Parathyroid adenoma (tissue), 2 donors: Measurements from ENCODE around the gene LSP1.

ENCODE experiments used
- H2AFZ ChIP-seq: fragments of 300-600 bp; sonication (generic); one replicate; pipeline ENCODE4 v1.7.0; 2017; ENCODE audit warnings: antibody characterized with exemption, mild to moderate bottlenecking
- H3K27ac ChIP-seq: fragments of 300-600 bp; sonication (generic); one replicate; pipeline ENCODE4 v1.7.0; 2017
- H3K27me3 ChIP-seq: fragments of 300-600 bp; sonication (generic); one replicate; pipeline ENCODE4 v1.7.0; 2017; ENCODE audit warnings: low read length; ENCODE audit not compliant: control insufficient read depth, insufficient read depth
- H3K36me3 ChIP-seq: fragments of 300-600 bp; sonication (generic); one replicate; pipeline ENCODE4 v1.7.0; 2017; ENCODE audit warnings: low read length; ENCODE audit not compliant: control insufficient read depth, insufficient read depth
- H3K4me1 ChIP-seq: fragments of 300-600 bp; sonication (generic); one replicate; pipeline ENCODE4 v1.7.0; 2017; ENCODE audit warnings: control low read depth
- H3K4me2 ChIP-seq: fragments of 300-600 bp; sonication (generic); one replicate; pipeline ENCODE4 v1.7.0; 2017; ENCODE audit warnings: low read length
- H3K4me3 ChIP-seq: fragments of 300-600 bp; sonication (generic); one replicate; pipeline ENCODE4 v1.7.0; 2017; ENCODE audit warnings: low read depth, low read length
- H3K79me2 ChIP-seq: fragments of 300-600 bp; sonication (generic); one replicate; pipeline ENCODE4 v1.7.0; 2017; ENCODE audit warnings: control low read depth
- H3K9ac ChIP-seq: fragments of 300-600 bp; sonication (generic); one replicate; pipeline ENCODE4 v1.7.0; 2017; ENCODE audit warnings: mild to moderate bottlenecking
- H3K9me3 ChIP-seq: fragments of 300-600 bp; sonication (generic); one replicate; pipeline ENCODE4 v1.7.0; 2017; ENCODE audit warnings: low read length; ENCODE audit not compliant: control insufficient read depth
- TF ChIP-seq, protein P1 (sequence below): fragments of 300-600 bp; sonication (generic); IDR thresholded peaks from one replicate; pipeline ENCODE4 v1.7.0; 2017; ENCODE audit warnings: antibody characterized with exemption, mild to moderate bottlenecking
- donor health status: primary hyperparathyroidism.

Gene LSP1

GRCh38 chr11:1887451-1888346, 34.8 kb downstream of the LSP1 start:
- H3K9me3 ChIP-seq: no peaks in the 10 kb centered on the region
- H3K4me2 ChIP-seq: no peak overlapping the region
- H3K9ac ChIP-seq: no peak overlapping the region
- no peaks in the 10 kb centered on the region for H3K36me3 ChIP-seq
- no peaks in the 10 kb centered on the region for H3K79me2 ChIP-seq
- TF ChIP-seq, protein P1, sequence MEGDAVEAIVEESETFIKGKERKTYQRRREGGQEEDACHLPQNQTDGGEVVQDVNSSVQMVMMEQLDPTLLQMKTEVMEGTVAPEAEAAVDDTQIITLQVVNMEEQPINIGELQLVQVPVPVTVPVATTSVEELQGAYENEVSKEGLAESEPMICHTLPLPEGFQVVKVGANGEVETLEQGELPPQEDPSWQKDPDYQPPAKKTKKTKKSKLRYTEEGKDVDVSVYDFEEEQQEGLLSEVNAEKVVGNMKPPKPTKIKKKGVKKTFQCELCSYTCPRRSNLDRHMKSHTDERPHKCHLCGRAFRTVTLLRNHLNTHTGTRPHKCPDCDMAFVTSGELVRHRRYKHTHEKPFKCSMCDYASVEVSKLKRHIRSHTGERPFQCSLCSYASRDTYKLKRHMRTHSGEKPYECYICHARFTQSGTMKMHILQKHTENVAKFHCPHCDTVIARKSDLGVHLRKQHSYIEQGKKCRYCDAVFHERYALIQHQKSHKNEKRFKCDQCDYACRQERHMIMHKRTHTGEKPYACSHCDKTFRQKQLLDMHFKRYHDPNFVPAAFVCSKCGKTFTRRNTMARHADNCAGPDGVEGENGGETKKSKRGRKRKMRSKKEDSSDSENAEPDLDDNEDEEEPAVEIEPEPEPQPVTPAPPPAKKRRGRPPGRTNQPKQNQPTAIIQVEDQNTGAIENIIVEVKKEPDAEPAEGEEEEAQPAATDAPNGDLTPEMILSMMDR: no peak
- no peaks in the 10 kb centered on the region for H3K4me1 ChIP-seq
- no peak overlapping the region for H3K27ac ChIP-seq
- no peak overlapping the region for H3K4me3 ChIP-seq
- no peaks in the 10 kb centered on the region for H3K27me3 ChIP-seq
- no peak overlapping the region for H2AFZ ChIP-seq

DNA sequence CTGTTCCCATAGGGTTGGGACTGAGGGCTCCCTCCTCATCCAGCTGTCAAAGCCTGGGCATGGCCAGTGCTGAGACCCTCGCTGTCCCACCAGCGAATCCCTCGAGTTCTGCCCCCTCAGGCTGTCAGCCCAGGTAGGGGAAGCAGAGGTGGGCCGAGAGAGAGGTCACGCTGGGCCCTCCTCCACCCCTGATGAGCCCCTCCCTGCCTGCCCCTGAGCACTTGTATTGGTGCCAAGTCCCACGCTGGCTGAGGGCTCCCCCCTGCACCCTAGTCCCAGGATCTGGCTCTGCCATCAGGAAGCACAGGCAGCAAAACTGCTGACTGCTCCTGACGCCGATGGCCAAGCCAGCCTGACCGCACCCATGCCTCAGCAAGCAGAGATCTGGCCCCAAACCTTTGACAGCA, 35.5 kb downstream of the LSP1 start:
- no peak overlapping the region for H3K4me3 ChIP-seq
- no peaks in the 10 kb centered on the region for H3K79me2 ChIP-seq
- TF ChIP-seq, protein P1: no peak
- H2AFZ ChIP-seq: no peak overlapping the region
- no peaks in the 10 kb centered on the region for H3K4me1 ChIP-seq
- H3K9ac ChIP-seq: no peak overlapping the region
- H3K27me3 ChIP-seq: no peaks in the 10 kb centered on the region
- H3K9me3 ChIP-seq: no peaks in the 10 kb centered on the region
- no peak overlapping the region for H3K27ac ChIP-seq
- H3K36me3 ChIP-seq: no peaks in the 10 kb centered on the region
- H3K4me2 ChIP-seq: no peak overlapping the region

DNA sequence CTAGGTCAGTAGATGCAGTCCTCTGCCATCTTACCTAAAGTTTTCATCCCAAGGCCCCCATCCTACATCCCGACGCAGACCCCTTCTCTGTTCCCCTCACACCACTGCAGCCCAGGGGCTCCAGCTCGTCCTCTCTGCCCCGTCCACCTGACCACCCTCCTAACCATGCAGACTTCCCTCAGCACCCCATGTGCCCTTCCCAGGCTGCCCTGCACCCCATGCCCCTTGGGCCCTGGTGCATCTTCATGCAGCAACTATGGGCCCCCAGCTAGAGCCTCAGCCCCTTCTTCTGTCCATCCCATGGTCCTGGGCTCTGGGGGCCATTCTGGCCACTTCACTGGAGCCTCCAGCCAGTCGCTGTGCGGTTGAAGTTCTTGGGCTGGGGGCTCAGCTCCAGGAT, 35.9 kb downstream of the LSP1 start:
- no peaks in the 10 kb centered on the region for H3K4me1 ChIP-seq
- H3K4me3 ChIP-seq: no peak overlapping the region
- no peak overlapping the region for H2AFZ ChIP-seq
- H3K4me2 ChIP-seq: no peak overlapping the region
- H3K27me3 ChIP-seq: no peaks in the 10 kb centered on the region
- H3K9ac ChIP-seq: no peak overlapping the region
- no peak overlapping the region for H3K27ac ChIP-seq
- no peaks in the 10 kb centered on the region for H3K36me3 ChIP-seq
- no peaks in the 10 kb centered on the region for H3K9me3 ChIP-seq
- no peaks in the 10 kb centered on the region for H3K79me2 ChIP-seq
- TF ChIP-seq, protein P1: no peak

DNA sequence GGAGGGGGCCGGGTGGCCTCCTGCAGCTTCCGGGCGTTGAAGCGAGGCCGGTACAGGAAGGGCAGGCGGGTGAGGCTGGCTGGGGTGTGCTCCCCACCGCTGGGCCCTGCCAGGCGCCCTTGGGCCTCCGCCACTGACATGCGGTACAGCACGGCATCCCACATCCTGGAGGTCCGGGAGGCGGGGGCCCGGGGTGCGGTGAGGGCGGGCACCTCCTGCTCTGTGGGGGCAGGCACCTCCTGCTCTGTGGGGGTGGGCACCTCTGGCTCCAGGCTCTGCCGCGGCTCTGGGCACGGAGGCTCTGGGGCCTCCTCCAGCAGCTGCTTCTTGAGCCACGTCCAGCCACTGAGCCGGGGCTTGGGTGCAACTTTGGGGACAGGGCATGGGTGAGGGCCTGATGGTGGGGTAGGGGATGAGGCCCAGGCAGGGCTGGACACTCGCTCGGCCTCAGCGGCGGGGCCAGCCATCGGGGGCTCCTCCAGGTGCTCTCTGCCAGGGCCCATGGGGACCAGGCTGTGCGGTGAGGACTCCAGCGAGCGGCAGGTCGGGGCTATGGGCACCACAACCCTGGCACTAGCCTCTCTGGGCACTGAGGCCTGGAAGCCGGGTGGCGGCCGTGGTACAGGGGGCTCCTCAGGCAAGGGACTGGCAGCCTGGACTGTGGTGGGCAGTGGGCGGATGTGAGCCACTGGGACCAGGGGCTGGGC, 36.5 kb downstream of the LSP1 start:
- Histone ChIP-seq H3K36me3 (no peaks in the 10 kb centered on the region), H3K4me3 (no peak overlapping the region), H3K9me3 (no peaks in the 10 kb centered on the region), H3K79me2 (no peaks in the 10 kb centered on the region), H3K27ac (no peak overlapping the region), H2AFZ (no peak overlapping the region), H3K9ac (no peak overlapping the region), H3K4me1 (no peaks in the 10 kb centered on the region), H3K4me2 (no peak overlapping the region), H3K27me3 (no peaks in the 10 kb centered on the region)
- TF ChIP-seq, protein P1: no peak
